Uterus (tissue), 2 donors: ENCODE results near the gene ALG11.

ENCODE experiments used
- POLR2A ChIP-seq, 2 donors: fragments of 450-650 bp; IDR thresholded peaks; one replicate each; pipeline ENCODE4 v1.6.1; 2016; ENCODE audit warnings: antibody characterized with exemption in 2 of 2, mild to moderate bottlenecking in 1 of 2, moderate library complexity in 1 of 2
- TF ChIP-seq, protein P1 (sequence below), 4 experiments: fragments of 200-600 bp in 2 of 4; fragments of 450-650 bp in 2 of 4; sonication (generic) in 2 of 4; IDR thresholded peaks; one replicate each; pipeline ENCODE4 v1.5.1; 2016 to 2019; ENCODE audit warnings: antibody characterized with exemption in 4 of 4, mild to moderate bottlenecking in 2 of 4, moderate library complexity in 1 of 4

GRCh38 chr13:52070929-52071523, 58.8 kb downstream of the ALG11 start:
- TF ChIP-seq, protein P1, sequence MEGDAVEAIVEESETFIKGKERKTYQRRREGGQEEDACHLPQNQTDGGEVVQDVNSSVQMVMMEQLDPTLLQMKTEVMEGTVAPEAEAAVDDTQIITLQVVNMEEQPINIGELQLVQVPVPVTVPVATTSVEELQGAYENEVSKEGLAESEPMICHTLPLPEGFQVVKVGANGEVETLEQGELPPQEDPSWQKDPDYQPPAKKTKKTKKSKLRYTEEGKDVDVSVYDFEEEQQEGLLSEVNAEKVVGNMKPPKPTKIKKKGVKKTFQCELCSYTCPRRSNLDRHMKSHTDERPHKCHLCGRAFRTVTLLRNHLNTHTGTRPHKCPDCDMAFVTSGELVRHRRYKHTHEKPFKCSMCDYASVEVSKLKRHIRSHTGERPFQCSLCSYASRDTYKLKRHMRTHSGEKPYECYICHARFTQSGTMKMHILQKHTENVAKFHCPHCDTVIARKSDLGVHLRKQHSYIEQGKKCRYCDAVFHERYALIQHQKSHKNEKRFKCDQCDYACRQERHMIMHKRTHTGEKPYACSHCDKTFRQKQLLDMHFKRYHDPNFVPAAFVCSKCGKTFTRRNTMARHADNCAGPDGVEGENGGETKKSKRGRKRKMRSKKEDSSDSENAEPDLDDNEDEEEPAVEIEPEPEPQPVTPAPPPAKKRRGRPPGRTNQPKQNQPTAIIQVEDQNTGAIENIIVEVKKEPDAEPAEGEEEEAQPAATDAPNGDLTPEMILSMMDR (IDR thresholded peaks at IDR 0.05): no peak
- TF ChIP-seq POLR2A (IDR thresholded peaks at IDR 0.05): no peak
